Activated naive CD4-positive, alpha-beta T cell (primary cell): ENCODE results near the gene INPP1.
"Not testable (repeated sequence)": the region's sequence is repeated elsewhere in the genome, so short reads cannot be mapped to it uniquely, and the experiment has no call there.

Experiments
- DNase-seq, 4 experiments: peaks; one replicate each; lab custom pipeline; 2025; lab: John Stamatoyannopoulos, UW

Gene INPP1

GRCh38 chr2:190343536-190344275 is at the start of gene INPP1:
Gene INPP1 (plus strand): TSS chr2:190343589. CDS start chr2:190360103, 16,514 bp downstream.
- DNase-seq, result peak in 2 of 4 experiments; percentile 9 to 26

- DNase-seq, result not testable (repeated sequence)
These were observed 45.5 kb upstream of the INPP1 start for GRCh38 chr2:190297880-190298279.

- DNase-seq, result no peak
These were observed 42.4 kb upstream of the INPP1 start for GRCh38 chr2:190301032-190301431.

GRCh38 chr2:190302052-190302451 is 41.3 kb upstream of the INPP1 start:
- DNase-seq, result no peak

- DNase-seq, result no peak
These were observed 39.7 kb upstream of the INPP1 start for GRCh38 chr2:190303647-190304046.

GRCh38 chr2:190304404-190304803 is 39.0 kb upstream of the INPP1 start:
- no peak for DNase-seq

- no peak for DNase-seq
These were observed 35.4 kb upstream of the INPP1 start for GRCh38 chr2:190308031-190308430.

GRCh38 chr2:190311893-190312634 is 31.3 kb upstream of the INPP1 start:
- DNase-seq, result no peak

GRCh38 chr2:190312635-190313025 is 30.8 kb upstream of the INPP1 start:
- not testable (repeated sequence) for DNase-seq

- no peak for DNase-seq
These were observed 29.5 kb upstream of the INPP1 start for GRCh38 chr2:190313880-190314279.

- no peak for DNase-seq
These were observed 28.1 kb upstream of the INPP1 start for GRCh38 chr2:190315273-190315672.

- DNase-seq, result no peak
These were observed 24.9 kb upstream of the INPP1 start for GRCh38 chr2:190318514-190318913.

- no peak for DNase-seq
These were observed 24.3 kb upstream of the INPP1 start for GRCh38 chr2:190318931-190319554.

GRCh38 chr2:190319555-190320498 is 23.6 kb upstream of the INPP1 start, which contains the start of gene HIBCH:
Gene HIBCH (minus strand): TSS chr2:190319826. CDS start chr2:190319750, 76 bp downstream.
- peak; percentile 51 to 73 (median 60) for DNase-seq

- DNase-seq, result no peak
These were observed 22.7 kb upstream of the INPP1 start for GRCh38 chr2:190320696-190321095.

- no peak for DNase-seq
These were observed 20.0 kb upstream of the INPP1 start for GRCh38 chr2:190323406-190323805.

- DNase-seq, result no peak
These were observed 17.8 kb upstream of the INPP1 start for GRCh38 chr2:190325588-190325987.

GRCh38 chr2:190327867-190328572 is 15.4 kb upstream of the INPP1 start:
- no peak for DNase-seq

GRCh38 chr2:190328573-190329147 is 14.7 kb upstream of the INPP1 start:
- DNase-seq, result no peak

- no peak for DNase-seq
These were observed 10.0 kb upstream of the INPP1 start for GRCh38 chr2:190333395-190333794.

GRCh38 chr2:190333928-190334327 is 9.5 kb upstream of the INPP1 start:
- DNase-seq, result no peak
